ENCODE measurements around the gene TNIK.

- TF ChIP-seq POLR2A (IDR thresholded peaks at IDR 0.05) (no peak), CTCF (IDR thresholded peaks at IDR 0.05) (no peak)
These were observed 438.8 kb downstream of the TNIK start for GRCh38 chr3:171021377-171021776.

All from uterus (tissue), 2 donors.